ENCODE results near the gene PHACTR1.

The PHACTR1 gene

DNA sequence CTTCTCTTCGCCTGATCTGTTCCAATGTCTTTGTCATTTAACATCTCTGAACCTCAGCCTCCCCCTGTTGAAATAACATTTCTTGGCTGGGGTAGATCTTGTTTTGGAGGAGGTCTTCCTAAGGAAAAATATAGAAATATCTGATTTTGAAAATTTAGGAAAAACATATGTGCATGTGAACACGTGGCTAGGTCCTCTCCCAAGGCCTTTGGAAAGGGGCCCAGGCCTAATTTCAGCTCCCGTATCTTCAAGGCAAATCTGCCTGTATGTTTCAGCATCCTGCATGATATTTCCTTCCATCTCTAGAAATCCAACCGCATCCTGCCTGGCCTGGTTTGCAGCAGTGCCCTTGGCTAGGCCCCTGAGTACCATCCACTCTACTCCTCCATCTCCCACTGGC lies 261.2 kb downstream of the PHACTR1 start:
- ChIA-PET CTCF (no interaction called here), POLR2A (no interaction called here)
- DNase-seq (ENCODE audit: low read depth, low spot score), result no peak
- TF ChIP-seq, protein P1, sequence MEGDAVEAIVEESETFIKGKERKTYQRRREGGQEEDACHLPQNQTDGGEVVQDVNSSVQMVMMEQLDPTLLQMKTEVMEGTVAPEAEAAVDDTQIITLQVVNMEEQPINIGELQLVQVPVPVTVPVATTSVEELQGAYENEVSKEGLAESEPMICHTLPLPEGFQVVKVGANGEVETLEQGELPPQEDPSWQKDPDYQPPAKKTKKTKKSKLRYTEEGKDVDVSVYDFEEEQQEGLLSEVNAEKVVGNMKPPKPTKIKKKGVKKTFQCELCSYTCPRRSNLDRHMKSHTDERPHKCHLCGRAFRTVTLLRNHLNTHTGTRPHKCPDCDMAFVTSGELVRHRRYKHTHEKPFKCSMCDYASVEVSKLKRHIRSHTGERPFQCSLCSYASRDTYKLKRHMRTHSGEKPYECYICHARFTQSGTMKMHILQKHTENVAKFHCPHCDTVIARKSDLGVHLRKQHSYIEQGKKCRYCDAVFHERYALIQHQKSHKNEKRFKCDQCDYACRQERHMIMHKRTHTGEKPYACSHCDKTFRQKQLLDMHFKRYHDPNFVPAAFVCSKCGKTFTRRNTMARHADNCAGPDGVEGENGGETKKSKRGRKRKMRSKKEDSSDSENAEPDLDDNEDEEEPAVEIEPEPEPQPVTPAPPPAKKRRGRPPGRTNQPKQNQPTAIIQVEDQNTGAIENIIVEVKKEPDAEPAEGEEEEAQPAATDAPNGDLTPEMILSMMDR (IDR thresholded peaks at IDR 0.05; ENCODE audit: insufficient read depth, low read length, missing control alignments), result no peak
- no peak overlapping the region for H3K4me3 ChIP-seq (ENCODE audit: low read depth, low read length)

DNA sequence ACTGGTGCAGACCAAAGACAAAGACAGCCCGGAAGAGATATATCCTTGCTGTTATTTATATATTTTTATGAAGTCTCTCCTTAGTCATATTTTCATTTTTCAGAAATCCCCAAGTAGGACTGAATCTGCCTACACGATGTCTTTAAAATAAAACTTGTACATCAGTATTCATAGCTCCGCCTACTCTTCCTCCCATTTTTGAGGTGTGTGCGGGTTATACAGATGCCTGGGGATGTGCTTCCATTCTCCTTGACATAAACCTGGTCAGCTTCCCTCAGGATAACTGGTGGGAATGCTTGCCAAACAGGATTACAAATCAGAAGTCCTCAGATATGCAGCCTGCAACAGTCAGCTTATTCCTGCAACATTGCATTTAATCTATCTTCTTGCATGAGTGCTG lies 264.2 kb downstream of the PHACTR1 start:
- H3K4me3 ChIP-seq (ENCODE audit: low read depth, low read length), result no peak overlapping the region
- no peak for DNase-seq (ENCODE audit: low read depth, low spot score)
- POLR2A ChIA-PET, result no interaction called here
- CTCF ChIA-PET, result no interaction called here
- TF ChIP-seq, protein P1 (IDR thresholded peaks at IDR 0.05; ENCODE audit: insufficient read depth, low read length, missing control alignments), result no peak

DNA sequence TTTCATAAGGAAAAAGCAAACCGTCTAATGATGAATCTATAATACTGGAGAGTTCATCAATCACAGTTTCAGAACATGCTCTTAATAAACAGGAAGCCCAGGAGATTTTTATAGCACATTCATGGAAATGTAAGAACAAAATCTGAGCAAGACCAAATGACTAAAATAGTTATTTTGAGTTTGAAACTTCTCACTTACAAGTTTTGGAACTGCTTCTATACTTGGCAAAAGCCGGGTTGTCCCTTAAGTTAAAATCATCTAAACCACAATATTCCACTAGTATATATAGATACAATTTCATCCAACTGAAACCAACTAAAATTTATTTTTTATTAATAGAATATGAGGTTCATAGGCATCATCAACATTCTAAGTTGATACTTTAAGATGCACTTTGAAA lies 268.2 kb downstream of the PHACTR1 start:
- CTCF ChIA-PET, result no interaction called here
- H3K4me3 ChIP-seq (ENCODE audit: low read depth, low read length), result no peak overlapping the region

DNA sequence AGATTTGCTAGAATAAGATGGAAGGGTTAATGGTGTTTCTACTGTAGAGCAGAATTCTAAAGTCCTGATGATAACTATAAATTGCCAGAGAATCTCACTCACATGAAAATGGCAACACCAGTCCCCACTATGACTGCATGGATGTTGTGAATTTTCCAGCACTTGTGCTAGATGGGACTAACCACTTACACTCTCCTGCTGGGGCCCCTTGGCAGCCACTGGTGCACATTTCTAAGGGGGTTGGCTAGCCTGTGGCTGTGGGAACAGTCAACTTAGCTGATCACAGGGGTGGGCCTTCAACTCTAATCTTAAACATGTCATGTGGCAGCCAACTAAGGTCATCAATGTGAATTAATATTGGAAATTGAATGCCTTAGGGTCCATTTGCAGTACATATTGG lies 271.2 kb downstream of the PHACTR1 start:
- DNase-seq (ENCODE audit: low read depth, low spot score), result no peak
- ChIA-PET POLR2A (no interaction called here), CTCF (no interaction called here)
- TF ChIP-seq, protein P1 (IDR thresholded peaks at IDR 0.05; ENCODE audit: insufficient read depth, low read length, missing control alignments), result no peak
- no peak overlapping the region for H3K4me3 ChIP-seq (ENCODE audit: low read depth, low read length)

More for the DNA sequence above, 268.2 kb downstream of the PHACTR1 start:
- POLR2A ChIA-PET, result no interaction called here
- TF ChIP-seq, protein P1 (IDR thresholded peaks at IDR 0.05; ENCODE audit: insufficient read depth, low read length, missing control alignments), result no peak
- no peak for DNase-seq (ENCODE audit: low read depth, low spot score)

DNA sequence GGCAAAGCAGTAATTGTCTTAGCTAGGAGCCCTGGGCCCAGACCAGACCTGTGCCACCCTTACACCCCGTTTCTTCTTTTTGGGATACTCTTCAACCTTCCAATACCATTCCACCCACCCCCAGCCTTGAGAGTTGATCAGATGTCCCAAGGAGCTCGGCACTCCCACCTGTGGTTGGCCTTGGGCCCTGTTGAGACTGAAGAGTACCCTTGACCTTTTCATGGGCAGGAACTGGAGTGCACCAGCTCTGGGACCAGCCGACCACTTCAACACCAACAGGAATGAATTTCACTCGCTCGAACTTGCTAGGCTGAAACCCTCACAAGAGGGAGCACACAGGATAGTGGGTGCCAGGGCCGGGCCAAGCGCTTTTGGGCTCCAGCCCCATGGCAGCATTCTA lies 273.6 kb downstream of the PHACTR1 start:
- ChIA-PET POLR2A (no interaction called here), CTCF (no interaction called here)
- H3K4me3 ChIP-seq (ENCODE audit: low read depth, low read length), result no peak overlapping the region
- no peak for DNase-seq (ENCODE audit: low read depth, low spot score)
- TF ChIP-seq, protein P1 (IDR thresholded peaks at IDR 0.05; ENCODE audit: insufficient read depth, low read length, missing control alignments), result no peak

DNA sequence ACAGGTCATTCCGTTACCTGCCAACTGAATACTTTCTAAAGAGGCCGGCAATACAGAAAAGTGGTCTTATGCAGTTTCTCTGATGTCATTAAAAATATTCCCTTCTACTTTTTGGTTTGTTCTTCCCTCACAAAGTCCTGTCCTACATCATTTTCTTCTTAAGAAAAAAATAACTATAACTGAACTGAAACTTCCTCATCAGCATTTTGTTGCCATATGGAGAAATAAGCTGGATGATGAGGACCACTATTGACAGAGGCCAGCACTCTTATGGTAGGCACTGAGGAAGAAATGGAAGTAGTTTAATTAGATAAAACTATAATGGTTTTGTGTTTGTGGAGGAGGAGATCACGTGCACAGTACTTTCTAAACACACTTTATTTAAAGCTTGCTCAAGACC lies 274.9 kb downstream of the PHACTR1 start:
- ChIA-PET CTCF (no interaction called here), POLR2A (no interaction called here)
- DNase-seq (ENCODE audit: low read depth, low spot score), result no peak
- H3K4me3 ChIP-seq (ENCODE audit: low read depth, low read length), result no peak overlapping the region
- TF ChIP-seq, protein P1 (IDR thresholded peaks at IDR 0.05; ENCODE audit: insufficient read depth, low read length, missing control alignments), result no peak
